Peyer's patch (tissue), 4 donors: ENCODE measurements around the gene IP6K1.

Experiments used
- CTCF ChIP-seq, 6 experiments: fragments of 450-650 bp in 4 of 6; fragments of 200-600 bp in 2 of 6; sonication (generic) in 1 of 6; IDR thresholded peaks; one replicate each; pipeline ENCODE4 v1.5.1; 2017 to 2019; ENCODE audit warnings: antibody characterized with exemption in 6 of 6, mild to moderate bottlenecking in 3 of 6, moderate library complexity in 1 of 6
- POLR2A ChIP-seq, 2 donors: fragments of 450-650 bp; IDR thresholded peaks; one replicate each; pipeline ENCODE4 v1.5.1; 2017; ENCODE audit warnings: antibody characterized with exemption in 2 of 2, mild to moderate bottlenecking in 2 of 2, moderate library complexity in 2 of 2

GRCh38 chr3:49747792-49748480, 38.4 kb downstream of the IP6K1 start:
- TF ChIP-seq CTCF (IDR thresholded peaks at IDR 0.05), result no peak
- TF ChIP-seq POLR2A (IDR thresholded peaks at IDR 0.05), result no peak
